GM21381 (cell line): ENCODE measurements around the gene TMEM240.
"Not testable (repeated sequence)": the region's sequence is repeated elsewhere in the genome, so short reads cannot be mapped to it uniquely, and the experiment has no call there.

Experiments
- ATAC-seq: cut with Tn5 transposase; IDR thresholded peaks from one replicate; pipeline ENCODE4 v1.9.1; 2021; ENCODE audit warnings: mild to moderate bottlenecking, moderate library complexity; ENCODE audit not compliant: unreplicated experiment

TMEM240 gene

DNA sequence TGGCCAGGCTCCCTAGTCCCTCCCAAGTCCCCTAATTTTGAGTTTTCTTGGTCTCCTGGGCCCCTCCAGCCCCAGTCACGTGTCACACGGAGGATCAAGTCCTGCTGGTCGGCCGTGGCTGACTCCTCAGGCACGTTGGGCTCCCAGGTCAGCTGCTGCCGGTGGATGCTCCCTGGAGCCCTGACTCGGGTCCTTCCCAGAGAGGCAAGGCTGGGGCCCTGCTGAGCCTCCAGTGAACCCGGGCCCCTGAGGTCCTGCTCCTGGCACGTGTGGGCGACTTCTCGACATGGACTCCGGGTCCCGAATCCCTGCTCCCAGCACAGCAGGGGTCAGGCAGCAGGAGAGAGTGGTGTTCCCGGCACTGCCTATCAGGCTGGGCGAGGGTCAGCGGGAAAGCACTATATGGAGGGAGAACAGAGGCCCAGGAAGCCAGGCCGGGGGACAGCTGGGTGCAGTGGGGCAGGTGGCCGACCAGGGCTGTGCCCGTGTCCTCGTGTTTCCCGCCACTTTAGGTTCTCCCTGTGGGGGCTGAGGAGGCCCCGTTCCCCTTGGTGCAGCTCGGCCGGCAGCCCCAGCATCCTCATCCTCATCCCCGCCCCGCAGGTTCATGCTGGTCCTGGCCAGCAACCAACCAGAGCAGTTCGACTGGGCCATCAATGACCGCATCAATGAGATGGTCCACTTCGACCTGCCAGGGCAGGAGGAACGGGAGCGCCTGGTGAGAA, 13.2 kb downstream of the TMEM240 start:
- no peak for ATAC-seq

- not testable (repeated sequence) for ATAC-seq
Measured at GRCh38 chr1:1526476-1526875, 13.9 kb downstream of the TMEM240 start.

DNA sequence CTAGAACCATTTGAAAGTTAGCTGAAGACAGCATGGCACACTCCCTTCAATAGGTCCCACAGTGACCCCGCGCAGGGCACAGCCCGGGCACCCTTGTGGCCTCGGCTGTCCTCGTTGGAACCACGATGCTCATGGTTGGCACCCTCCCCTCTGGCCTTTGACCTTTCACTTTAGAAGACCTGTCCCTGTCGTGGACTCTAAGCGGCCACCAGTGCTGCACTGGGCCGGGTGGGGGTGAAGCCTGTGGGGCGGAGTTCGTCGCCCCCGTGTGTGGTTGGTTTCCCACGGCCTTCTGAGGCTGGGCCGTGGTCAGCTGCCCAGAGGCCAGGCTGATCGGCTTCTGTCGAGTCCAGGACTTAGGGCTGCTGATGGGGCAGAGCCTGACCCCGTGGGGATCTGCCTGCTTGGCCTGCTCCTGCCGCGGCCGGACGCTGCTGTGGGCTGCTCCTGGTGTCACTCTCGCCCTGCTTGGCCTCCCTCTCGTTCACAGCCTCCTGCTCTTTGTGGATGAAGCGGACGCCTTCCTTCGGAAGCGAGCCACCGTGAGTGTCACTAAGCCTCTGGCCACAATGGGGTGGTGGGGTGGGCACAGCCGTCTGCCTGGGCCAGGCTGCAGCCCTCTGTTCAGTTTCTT, 15.6 kb downstream of the TMEM240 start:
- ATAC-seq = not testable (repeated sequence)

- ATAC-seq = not testable (repeated sequence)
Measured at GRCh38 chr1:1523651-1524050, 16.8 kb downstream of the TMEM240 start.

- ATAC-seq = not testable (repeated sequence)
Measured at GRCh38 chr1:1523226-1523625, 17.2 kb downstream of the TMEM240 start.

DNA sequence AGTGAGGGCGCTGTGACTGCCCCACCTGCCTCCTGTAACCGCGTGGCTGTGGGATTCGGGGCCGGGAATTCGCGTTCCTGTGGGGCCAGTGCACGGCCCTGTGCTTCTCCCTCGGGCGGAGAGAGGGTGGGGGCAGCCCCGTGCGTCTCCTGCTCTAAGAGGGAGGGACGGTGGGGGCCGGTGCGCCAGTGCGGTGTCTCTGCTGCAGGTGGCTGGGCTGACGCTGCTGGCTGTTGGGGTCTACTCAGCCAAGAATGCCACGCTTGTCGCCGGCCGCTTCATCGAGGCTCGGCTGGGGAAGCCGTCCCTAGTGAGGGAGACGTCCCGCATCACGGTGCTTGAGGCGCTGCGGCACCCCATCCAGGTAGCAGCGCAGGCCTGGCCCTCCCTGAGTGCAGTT, 17.9 kb downstream of the TMEM240 start:
- ATAC-seq = not testable (repeated sequence)

- no peak for ATAC-seq
Measured at GRCh38 chr1:1521331-1521730, 19.1 kb downstream of the TMEM240 start.

- not testable (repeated sequence) for ATAC-seq
Measured at GRCh38 chr1:1519805-1520505, 20.5 kb downstream of the TMEM240 start.

DNA sequence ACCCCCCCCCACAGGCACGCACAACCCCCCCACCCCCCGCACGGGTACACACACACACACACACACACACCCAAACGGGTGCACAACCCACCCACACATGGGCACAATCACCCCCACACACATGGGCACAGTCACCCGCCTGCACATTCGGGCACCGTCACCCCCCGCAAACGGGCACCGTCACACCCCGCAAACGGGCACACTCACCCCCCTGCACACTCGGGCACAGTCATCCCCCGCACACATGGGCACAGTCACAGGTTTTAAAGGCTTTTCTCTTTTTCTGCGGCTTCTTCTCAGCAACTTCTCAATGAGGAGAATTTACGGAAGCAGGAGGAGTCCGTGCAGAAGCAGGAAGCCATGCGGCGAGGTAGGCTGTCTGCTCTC, 21.8 kb downstream of the TMEM240 start:
- ATAC-seq = not testable (repeated sequence)

GRCh38 chr1:1517973-1518620, 22.3 kb downstream of the TMEM240 start:
- no peak for ATAC-seq

DNA sequence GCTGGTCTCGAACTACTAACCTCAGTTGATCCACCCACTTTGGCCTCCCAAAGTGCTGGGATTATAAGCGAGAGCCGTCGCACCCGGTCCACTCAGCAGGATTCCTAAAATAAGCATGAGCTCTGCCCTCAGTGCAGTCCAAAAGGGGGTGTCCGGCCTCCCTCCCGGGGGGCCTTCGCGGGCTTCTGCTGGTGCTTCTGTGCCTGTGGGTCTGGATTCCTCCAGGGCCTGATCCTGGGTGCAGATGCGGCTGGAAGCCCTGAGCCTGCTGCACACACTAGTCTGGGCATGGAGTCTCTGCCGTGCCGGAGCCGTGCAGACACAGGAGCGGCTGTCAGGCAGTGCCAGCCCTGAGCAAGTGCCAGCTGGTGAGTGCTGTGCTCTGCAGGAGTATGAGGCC, 23.5 kb downstream of the TMEM240 start:
- ATAC-seq = not testable (repeated sequence)

DNA sequence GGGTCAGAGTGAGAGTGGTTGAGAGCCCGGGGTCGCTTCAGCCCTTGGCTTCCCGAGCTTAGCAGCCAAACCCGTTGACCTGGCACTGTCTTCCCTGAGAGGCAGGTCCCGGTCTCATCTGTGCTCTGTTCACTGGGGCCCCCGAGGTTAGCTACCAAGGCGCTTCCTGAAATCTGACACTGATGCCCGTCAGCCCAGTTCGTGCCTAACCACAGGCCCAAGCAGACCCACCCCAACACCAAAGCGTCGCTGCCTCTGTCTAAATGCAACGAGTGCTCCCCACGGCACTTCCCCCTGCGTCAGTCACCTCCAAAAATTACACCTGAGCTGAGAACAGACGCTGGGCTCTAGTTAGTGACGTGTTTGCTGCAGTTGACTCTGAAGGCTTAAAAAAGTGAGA, 26.0 kb downstream of the TMEM240 start:
- not testable (repeated sequence) for ATAC-seq

GRCh38 chr1:1513675-1514074, 26.7 kb downstream of the TMEM240 start:
- ATAC-seq = not testable (repeated sequence)

GRCh38 chr1:1512425-1512824, 28.0 kb downstream of the TMEM240 start:
- not testable (repeated sequence) for ATAC-seq

GRCh38 chr1:1511533-1512285, 28.7 kb downstream of the TMEM240 start, which contains the start of gene ATAD3A:
TSS of gene ATAD3A (plus strand) at chr1:1512162. CDS start at chr1:1512269, 107 bp downstream.
- peak; percentile 88 for ATAC-seq

DNA sequence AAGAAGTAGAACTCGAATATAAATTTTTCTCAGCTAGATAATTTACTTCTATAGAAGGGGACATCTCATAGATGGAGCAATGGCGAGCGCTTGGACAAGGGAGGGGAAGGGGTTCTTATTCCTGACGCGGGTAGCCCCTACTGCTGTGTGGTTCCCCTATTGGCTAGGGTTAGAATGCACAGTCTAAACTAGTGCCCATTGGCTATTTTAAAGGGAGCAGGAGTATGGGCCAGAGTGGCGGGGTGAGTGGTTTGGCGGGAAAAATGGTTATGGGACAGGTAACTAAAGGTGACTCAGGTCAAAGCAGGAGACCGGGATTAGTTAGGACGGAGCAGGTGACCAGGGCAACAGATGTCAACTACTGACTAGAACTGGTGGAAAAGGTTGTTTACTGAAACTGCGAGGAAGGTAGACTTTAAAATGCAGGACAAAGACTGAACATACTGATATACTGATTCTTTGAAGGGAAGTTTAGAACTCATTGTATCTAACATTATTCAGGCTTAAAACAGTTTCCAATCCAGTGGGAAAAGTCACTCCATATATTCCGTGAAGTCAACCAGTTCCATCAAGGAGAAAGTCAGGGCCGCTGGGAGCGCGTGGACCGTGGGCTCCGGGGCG, 29.4 kb downstream of the TMEM240 start:
- ATAC-seq = peak; percentile 9

GRCh38 chr1:1509465-1509850, 31.0 kb downstream of the TMEM240 start:
- ATAC-seq = not testable (repeated sequence)

DNA sequence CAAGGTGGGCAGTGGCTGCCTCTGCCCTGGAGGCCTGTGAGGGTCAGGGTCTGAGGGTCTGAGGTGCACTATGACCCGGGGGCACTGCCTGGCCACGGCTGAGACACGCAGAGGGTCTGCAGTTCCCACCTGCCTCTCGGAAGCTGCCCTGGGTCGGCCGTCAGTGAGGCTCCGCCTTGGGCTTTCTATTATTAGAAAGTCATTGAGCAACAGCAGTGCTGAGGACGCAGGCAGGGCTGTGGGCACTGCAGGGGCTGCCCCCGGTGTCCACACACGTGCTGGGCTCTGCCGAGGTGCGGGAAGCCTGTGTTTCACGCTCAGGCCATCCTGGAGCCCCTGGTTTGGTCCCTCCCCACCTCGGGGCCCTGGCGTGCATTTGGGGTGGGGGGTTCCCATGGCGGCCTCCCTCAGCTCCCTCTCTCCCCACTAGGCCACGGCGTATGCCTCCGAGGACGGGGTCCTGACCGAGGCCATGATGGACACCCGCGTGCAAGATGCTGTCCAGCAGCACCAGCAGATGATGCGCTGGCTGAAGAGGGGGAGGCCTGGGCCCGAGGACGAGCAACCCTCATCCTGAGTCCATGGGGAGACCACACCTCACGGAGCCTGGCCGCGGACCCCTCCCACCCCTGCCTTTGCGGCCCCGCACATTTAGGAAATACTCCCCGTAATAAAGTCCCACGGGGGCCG, 31.5 kb downstream of the TMEM240 start:
- not testable (repeated sequence) for ATAC-seq

DNA sequence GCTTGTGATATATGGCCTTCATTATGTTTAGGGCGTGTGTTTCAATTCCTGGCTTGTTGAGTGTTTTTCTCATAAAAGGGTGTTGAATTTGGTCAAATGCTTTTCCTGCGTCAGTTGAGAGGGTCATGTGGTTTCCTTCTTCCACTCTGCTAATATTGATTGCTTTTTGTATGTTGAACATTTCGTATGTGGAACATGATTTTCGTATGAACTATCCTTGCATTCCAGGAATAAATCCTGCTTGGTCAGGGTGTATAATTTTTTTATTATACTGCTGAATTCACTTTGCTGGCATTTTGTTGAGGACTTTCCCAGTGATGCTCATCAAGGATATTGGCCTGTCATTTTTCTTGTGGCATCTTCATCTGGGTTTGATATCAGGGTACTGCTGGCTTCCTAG, 33.1 kb downstream of the TMEM240 start:
- ATAC-seq = no peak
